Lower leg skin (tissue), 4 donors: ENCODE measurements around the gene SLC6A7. TPM values are rescaled to one million over a fixed set of nuclear protein-coding genes. Genes with fewer than 3 reads are reported as not detected.

Source experiments
- DNase-seq, 2 donors: peaks; one replicate each; pipeline ENCODE4 v3.0.0-alpha.2; 2019; ENCODE audit warnings: low spot score in 2 of 2
- H3K4me3 ChIP-seq: fragments of 200-600 bp; sonication (generic); 2 replicates; pipeline ENCODE4 v1.5.1; 2017; ENCODE audit warnings: mild to moderate bottlenecking, low read depth; ENCODE audit not compliant: poor library complexity, severe bottlenecking
- CTCF ChIP-seq, 3 donors: fragments of 450-650 bp; IDR thresholded peaks; one replicate each; pipeline ENCODE4 v1.5.1; 2016; ENCODE audit warnings: antibody characterized with exemption in 3 of 3, mild to moderate bottlenecking in 3 of 3, moderate library complexity in 2 of 3
- POLR2A ChIP-seq, 2 donors: fragments of 450-650 bp; IDR thresholded peaks; one replicate each; pipeline ENCODE4 v1.6.1; 2016 to 2017; ENCODE audit warnings: antibody characterized with exemption in 2 of 2, mild to moderate bottlenecking in 1 of 2, moderate library complexity in 1 of 2
- WGBS, 2 donors: methylation state at CpG; one replicate each; pipeline ENCODE4 v1.1.5; 2018; 5-methylcytosine and 5-hydroxymethylcytosine counted together
- intact Hi-C: fragments of 100-400 bp; cut with DNase I; formaldehyde crosslinking; loops from one replicate; pipeline ENCODE4 v1.15.0; 2023; ENCODE audit warnings: low total_unique reads
- total RNA-seq, 4 donors: library from RNA; depleted of rRNA; stranded (reverse); fragments of >200 nt; gene quantifications; one replicate each; pipeline ENCODE4 v1.1.0, GENCODE V29; 2016

The SLC6A7 gene
- total RNA-seq, 4 donors from 2014 or later: 0.88 TPM; not detected in 3

- WGBS, 2 donors: 90 to 93% methylated on average over 14 to 16 of the region's 16 CpGs
- no peak overlapping the region for H3K4me3 ChIP-seq
- intact Hi-C loops: no loop called here
- DNase-seq: no peak
- no peak for TF ChIP-seq POLR2A (IDR thresholded peaks at IDR 0.05)
- TF ChIP-seq CTCF (IDR thresholded peaks at IDR 0.05): no peak
Measured at GRCh38 chr5:150196986-150197385, 7.1 kb downstream of the SLC6A7 start.

- H3K4me3 ChIP-seq: no peak overlapping the region
- intact Hi-C loops: no loop called here
- DNase-seq: no peak
- WGBS, 2 donors: 84 to 91% methylated on average over 1 of the region's 1 CpG
- no peak for TF ChIP-seq POLR2A (IDR thresholded peaks at IDR 0.05)
- no peak for TF ChIP-seq CTCF (IDR thresholded peaks at IDR 0.05)
Measured at GRCh38 chr5:150197476-150197875, 7.6 kb downstream of the SLC6A7 start.

- WGBS, 2 donors: 91 to 98% methylated on average over 10 of the region's 10 CpGs
- no peak for DNase-seq
- H3K4me3 ChIP-seq: no peak overlapping the region
- no peak for TF ChIP-seq CTCF (IDR thresholded peaks at IDR 0.05)
- TF ChIP-seq POLR2A (IDR thresholded peaks at IDR 0.05): no peak
- intact Hi-C loops: no loop called here
Measured at GRCh38 chr5:150202501-150202900, 12.6 kb downstream of the SLC6A7 start.

- TF ChIP-seq CTCF (IDR thresholded peaks at IDR 0.05) (no peak), POLR2A (IDR thresholded peaks at IDR 0.05) (no peak)
- intact Hi-C loops: no loop called here
- no peak for DNase-seq
- H3K4me3 ChIP-seq: no peak overlapping the region
- WGBS, 2 donors: 87% methylated on average over 12 of the region's 12 CpGs
Measured at GRCh38 chr5:150203832-150204589, 14.1 kb downstream of the SLC6A7 start.

GRCh38 chr5:150204590-150204960, 14.7 kb downstream of the SLC6A7 start:
- intact Hi-C loops: no loop called here
- 88 to 95% methylated on average over 8 to 11 of the region's 13 CpGs for WGBS, 2 donors
- no peak for DNase-seq
- H3K4me3 ChIP-seq: no peak overlapping the region
- no peak for TF ChIP-seq CTCF (IDR thresholded peaks at IDR 0.05)
- TF ChIP-seq POLR2A (IDR thresholded peaks at IDR 0.05): no peak
